NCI-H128 (cell line): ENCODE results near the gene ARFGEF3.
"Not testable (repeated sequence)": the region's sequence is repeated elsewhere in the genome, so short reads cannot be mapped to it uniquely, and the experiment has no call there.

Source experiments
- DNase-seq: peaks from one replicate; lab custom pipeline; 2025; ENCODE audit not compliant: unreplicated experiment; lab: John Stamatoyannopoulos, UW

The ARFGEF3 gene

GRCh38 chr6:138267971-138268895, 106.5 kb downstream of the ARFGEF3 start:
- no peak for DNase-seq

GRCh38 chr6:138271451-138271850, 109.7 kb downstream of the ARFGEF3 start:
- DNase-seq, result no peak

GRCh38 chr6:138272533-138273315, 111.0 kb downstream of the ARFGEF3 start:
- DNase-seq, result no peak

GRCh38 chr6:138275976-138276375, 114.2 kb downstream of the ARFGEF3 start:
- no peak for DNase-seq

- DNase-seq, result no peak
These were observed 116.1 kb downstream of the ARFGEF3 start for GRCh38 chr6:138277835-138278234.

GRCh38 chr6:138278326-138278725, 116.6 kb downstream of the ARFGEF3 start:
- no peak for DNase-seq

- DNase-seq, result no peak
These were observed 124.1 kb downstream of the ARFGEF3 start for GRCh38 chr6:138285800-138286199.

- no peak for DNase-seq
These were observed 125.0 kb downstream of the ARFGEF3 start for GRCh38 chr6:138286698-138287097.

- peak; percentile 12 for DNase-seq
These were observed 125.6 kb downstream of the ARFGEF3 start for GRCh38 chr6:138287144-138287955.

- not testable (repeated sequence) for DNase-seq
These were observed 126.8 kb downstream of the ARFGEF3 start for GRCh38 chr6:138288428-138289085.

- DNase-seq, result no peak
These were observed 128.0 kb downstream of the ARFGEF3 start for GRCh38 chr6:138289739-138290138.

- no peak for DNase-seq
These were observed 128.8 kb downstream of the ARFGEF3 start for GRCh38 chr6:138290423-138290962.

- DNase-seq, result no peak
These were observed 129.5 kb downstream of the ARFGEF3 start for GRCh38 chr6:138291036-138291848.

GRCh38 chr6:138291849-138292181, 130.1 kb downstream of the ARFGEF3 start:
- DNase-seq, result no peak

GRCh38 chr6:138292482-138292881, 130.7 kb downstream of the ARFGEF3 start:
- no peak for DNase-seq

GRCh38 chr6:138293428-138294395, 132.0 kb downstream of the ARFGEF3 start:
- DNase-seq, result no peak

GRCh38 chr6:138296381-138296780, 134.6 kb downstream of the ARFGEF3 start:
- no peak for DNase-seq

GRCh38 chr6:138296786-138297185, 135.0 kb downstream of the ARFGEF3 start:
- no peak for DNase-seq
